Right renal pelvis (tissue), 4 donors: Measurements from ENCODE around the gene NEBL. TPM values are rescaled to one million over a fixed set of nuclear protein-coding genes. Genes with fewer than 3 reads are reported as not detected.

Source experiments
- DNase-seq, 4 donors: peaks; one replicate each; pipeline ENCODE4 v3.0.0-alpha.2; 2013; ENCODE audit warnings: low read depth in 4 of 4, low spot score in 3 of 4, missing footprints in 1 of 4
- polyA plus RNA-seq, 4 donors: library from polyadenylated mRNA; unstranded; fragments of 120-200 nt; gene quantifications; one replicate each; pipeline ENCODE4 v1.2.1, GENCODE V29; 2013; ENCODE audit not compliant: insufficient read length in 4 of 4

Gene NEBL
- polyA plus RNA-seq, 4 donors = 85.2 to 105 (median 90.0) TPM

- DNase-seq = no peak
These were observed 160.0 kb downstream of the NEBL start for GRCh38 chr10:20737107-20737506.
